Testis (tissue), 3 donors: ENCODE data around the gene PRKAA1. TPM values are rescaled to one million over a fixed set of nuclear protein-coding genes. Genes with fewer than 3 reads are reported as not detected.

Experiments used
- DNase-seq: peaks from one replicate; pipeline ENCODE4 v3.0.0-alpha.2; 2019
- H3K27ac ChIP-seq, 2 donors: fragments of 200-600 bp; sonication (generic); one replicate each; pipeline ENCODE4 v1.5.1; 2019
- H3K27me3 ChIP-seq: fragments of 200-600 bp; sonication (generic); one replicate; pipeline ENCODE4 v1.5.1; 2019
- H3K36me3 ChIP-seq: fragments of 200-600 bp; sonication (generic); one replicate; pipeline ENCODE4 v1.5.1; 2017; ENCODE audit warnings: low read depth; ENCODE audit errors: missing control alignments
- H3K4me1 ChIP-seq: fragments of 200-600 bp; sonication (generic); one replicate; pipeline ENCODE4 v1.5.1; 2019
- H3K4me3 ChIP-seq, 2 donors: fragments of 200-600 bp; sonication (generic); one replicate each; pipeline ENCODE4 v1.5.1; 2017 to 2019
- H3K9me3 ChIP-seq: fragments of 200-600 bp; sonication (generic); one replicate; pipeline ENCODE4 v1.5.1; 2017
- POLR2A ChIP-seq: fragments of 450-650 bp; IDR thresholded peaks from one replicate; pipeline ENCODE4 v1.6.1; 2017; ENCODE audit warnings: antibody characterized with exemption, mild to moderate bottlenecking, moderate library complexity
- WGBS, 2 donors: methylation state at CpG; one replicate each; pipeline ENCODE4 v1.1.5; 2018; 5-methylcytosine and 5-hydroxymethylcytosine counted together
- intact Hi-C: fragments of 100-400 bp; cut with DNase I; formaldehyde crosslinking; loops from one replicate; pipeline ENCODE4 v1.15.1; 2023; ENCODE audit warnings: low total_unique reads
- polyA plus RNA-seq: library from polyadenylated mRNA; stranded (reverse); fragments of 350-450 nt; fragmentation: Illumina TruSeq; extraction: RNeasy Lipid Tissue Mini Kit (QIAGEN cat#74804); gene quantifications from one replicate; pipeline ENCODE4 v1.2.3, GENCODE V29; 2014; ENCODE audit warnings: low read depth, low replicate concordance; ENCODE audit not compliant: insufficient read depth
- total RNA-seq, 2 donors: library from RNA; depleted of rRNA; stranded (reverse); fragments of >200 nt; gene quantifications; one replicate each; pipeline ENCODE4 v1.2.3, GENCODE V29; 2016
- TF ChIP-seq, protein P1 (sequence below), 3 experiments: fragments of 450-650 bp in 2 of 3; fragments of 200-600 bp in 1 of 3; sonication (generic) in 1 of 3; IDR thresholded peaks; one replicate each; pipeline ENCODE4 v1.5.1; 2016 to 2019; ENCODE audit warnings: antibody characterized with exemption in 3 of 3, mild to moderate bottlenecking in 2 of 3, moderate library complexity in 1 of 3

The PRKAA1 gene
- total and polyA plus RNA-seq, 3 donors from 2014 or later = 81.7 to 144 (median 92.8) TPM

DNA sequence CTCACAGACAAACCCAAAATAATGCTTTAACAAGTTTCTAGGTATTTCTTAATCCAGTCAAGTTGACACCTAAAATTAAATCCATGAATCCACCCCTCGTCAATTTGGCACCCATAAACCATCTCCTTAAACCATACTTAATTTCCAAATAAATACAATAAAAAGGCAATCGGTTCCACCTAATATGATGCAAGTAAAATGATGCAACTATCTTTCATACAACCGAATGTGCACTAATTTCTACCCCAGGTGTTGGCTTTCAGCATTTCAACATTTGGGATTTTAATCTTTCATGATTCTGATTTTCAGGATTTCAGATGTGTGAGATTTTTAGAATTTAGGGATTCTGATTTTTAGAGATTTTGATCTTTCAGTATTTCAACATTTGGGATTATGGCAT, 17.3 kb downstream of the PRKAA1 start:
- WGBS, 2 donors = 93 to 94% methylated on average over 3 of the region's 3 CpGs
- DNase-seq = no peak
- Histone ChIP-seq H3K4me1 (peaks cover 8% of the 10 kb centered on the region), H3K36me3 (no peaks in the 10 kb centered on the region), H3K27ac (no peak overlapping the region), H3K9me3 (no peaks in the 10 kb centered on the region), H3K4me3 (no peak overlapping the region), H3K27me3 (no peaks in the 10 kb centered on the region)
- intact Hi-C loops = no loop called here
- no peak for TF ChIP-seq POLR2A
- TF ChIP-seq, protein P1, sequence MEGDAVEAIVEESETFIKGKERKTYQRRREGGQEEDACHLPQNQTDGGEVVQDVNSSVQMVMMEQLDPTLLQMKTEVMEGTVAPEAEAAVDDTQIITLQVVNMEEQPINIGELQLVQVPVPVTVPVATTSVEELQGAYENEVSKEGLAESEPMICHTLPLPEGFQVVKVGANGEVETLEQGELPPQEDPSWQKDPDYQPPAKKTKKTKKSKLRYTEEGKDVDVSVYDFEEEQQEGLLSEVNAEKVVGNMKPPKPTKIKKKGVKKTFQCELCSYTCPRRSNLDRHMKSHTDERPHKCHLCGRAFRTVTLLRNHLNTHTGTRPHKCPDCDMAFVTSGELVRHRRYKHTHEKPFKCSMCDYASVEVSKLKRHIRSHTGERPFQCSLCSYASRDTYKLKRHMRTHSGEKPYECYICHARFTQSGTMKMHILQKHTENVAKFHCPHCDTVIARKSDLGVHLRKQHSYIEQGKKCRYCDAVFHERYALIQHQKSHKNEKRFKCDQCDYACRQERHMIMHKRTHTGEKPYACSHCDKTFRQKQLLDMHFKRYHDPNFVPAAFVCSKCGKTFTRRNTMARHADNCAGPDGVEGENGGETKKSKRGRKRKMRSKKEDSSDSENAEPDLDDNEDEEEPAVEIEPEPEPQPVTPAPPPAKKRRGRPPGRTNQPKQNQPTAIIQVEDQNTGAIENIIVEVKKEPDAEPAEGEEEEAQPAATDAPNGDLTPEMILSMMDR (IDR thresholded peaks at IDR 0.05) = no peak

DNA sequence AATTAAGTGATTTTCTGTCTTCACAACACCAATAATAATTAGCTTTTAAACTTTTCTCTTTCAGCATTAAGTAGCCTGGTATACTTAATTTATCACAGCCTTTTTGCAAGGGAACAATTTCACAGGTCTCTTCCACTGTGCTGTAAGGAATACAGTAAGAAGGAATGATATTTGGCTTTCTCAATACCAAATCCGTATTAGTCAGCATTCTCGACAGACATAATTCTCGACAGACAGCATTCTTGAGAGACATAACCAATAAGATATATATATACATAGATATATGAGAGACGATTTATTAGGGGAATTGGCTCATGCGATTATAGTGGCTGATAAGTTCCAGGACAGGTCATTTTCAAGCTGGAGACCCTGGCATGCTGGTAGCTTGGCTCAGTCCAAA, 18.0 kb downstream of the PRKAA1 start:
- no peaks in the 10 kb centered on the region for H3K36me3 ChIP-seq
- no peak for DNase-seq
- 87 to 91% methylated on average over 5 of the region's 5 CpGs for WGBS, 2 donors
- no peaks in the 10 kb centered on the region for H3K27me3 ChIP-seq
- H3K27ac ChIP-seq = no peak overlapping the region
- intact Hi-C loops = no loop called here
- no peak overlapping the region for H3K4me3 ChIP-seq
- TF ChIP-seq, protein P1 (IDR thresholded peaks at IDR 0.05) = no peak
- TF ChIP-seq POLR2A = no peak
- peaks cover 8% of the 10 kb centered on the region for H3K4me1 ChIP-seq
- no peaks in the 10 kb centered on the region for H3K9me3 ChIP-seq

DNA sequence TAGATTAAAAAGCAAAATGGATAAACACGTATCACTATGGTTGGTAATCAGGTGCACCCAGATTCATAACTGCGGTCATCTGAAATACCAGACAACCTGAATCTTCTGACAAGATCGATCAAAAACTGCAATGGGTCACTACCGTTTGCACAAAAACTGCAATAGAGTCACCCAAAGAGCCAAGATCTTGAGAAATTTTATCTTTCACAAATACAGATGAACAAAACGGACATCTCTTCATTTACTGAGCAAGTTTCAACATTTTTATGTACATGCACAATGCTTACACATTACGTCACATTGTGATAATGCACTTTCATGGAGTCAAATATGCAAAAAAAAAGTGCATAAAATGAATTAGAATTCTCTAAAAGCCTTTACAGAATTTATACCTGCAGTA, 18.6 kb downstream of the PRKAA1 start:
- H3K4me1 ChIP-seq = peaks cover 8% of the 10 kb centered on the region
- intact Hi-C loops = no loop called here
- 90 to 93% methylated on average over 6 of the region's 6 CpGs for WGBS, 2 donors

DNA sequence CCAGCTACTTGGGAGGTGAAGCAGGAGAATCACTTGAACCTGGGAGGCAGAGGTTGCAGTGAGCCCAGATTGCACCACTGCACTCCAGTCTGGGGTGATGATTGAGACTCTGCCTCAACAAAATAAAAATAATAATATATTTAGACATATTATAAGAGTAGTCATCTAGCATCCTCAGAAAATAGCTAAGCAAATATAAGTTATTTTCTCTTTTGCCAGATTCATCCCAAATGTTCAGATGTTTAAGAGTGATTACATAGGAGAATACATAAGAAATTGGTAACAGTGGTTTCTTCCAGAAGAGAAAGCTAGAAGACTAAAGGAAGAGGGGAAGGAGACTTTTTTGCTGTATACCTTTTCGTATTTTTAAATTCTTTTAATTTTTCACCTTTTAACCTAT, 20.0 kb downstream of the PRKAA1 start:
- peaks cover 4% of the 10 kb centered on the region for H3K4me1 ChIP-seq
- no peak for DNase-seq
- 90 to 95% methylated on average over 1 of the region's 1 CpG for WGBS, 2 donors
- H3K9me3 ChIP-seq = no peaks in the 10 kb centered on the region
- intact Hi-C loops = no loop called here
- H3K36me3 ChIP-seq = no peaks in the 10 kb centered on the region
- no peak overlapping the region for H3K4me3 ChIP-seq
- no peaks in the 10 kb centered on the region for H3K27me3 ChIP-seq
- TF ChIP-seq, protein P1 (IDR thresholded peaks at IDR 0.05) = no peak
- no peak for TF ChIP-seq POLR2A
- no peak overlapping the region for H3K27ac ChIP-seq

More for the DNA sequence above, 18.6 kb downstream of the PRKAA1 start:
- Histone ChIP-seq H3K36me3 (no peaks in the 10 kb centered on the region), H3K27me3 (no peaks in the 10 kb centered on the region), H3K4me3 (no peak overlapping the region), H3K9me3 (no peaks in the 10 kb centered on the region), H3K27ac (no peak overlapping the region)
- TF ChIP-seq POLR2A = no peak
- TF ChIP-seq, protein P1 (IDR thresholded peaks at IDR 0.05) = no peak
- no peak for DNase-seq

DNA sequence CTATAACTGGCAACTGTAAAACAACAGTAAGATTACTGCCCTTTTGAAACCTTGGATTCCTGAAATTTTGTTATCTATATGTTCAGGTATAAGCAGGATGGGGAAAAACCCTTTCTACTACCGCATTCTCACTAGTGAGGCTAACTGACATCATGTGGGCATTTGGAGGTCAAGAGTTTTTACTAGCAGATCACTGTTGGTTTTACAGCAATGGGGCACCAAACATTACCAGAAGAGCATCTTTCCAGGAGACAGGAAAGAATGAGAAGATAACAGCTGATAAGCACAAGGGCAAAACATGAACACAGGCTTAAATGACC, 21.6 kb downstream of the PRKAA1 start:
- intact Hi-C loops = no loop called here
- Histone ChIP-seq H3K27ac (no peak overlapping the region), H3K9me3 (no peaks in the 10 kb centered on the region), H3K4me3 (no peak overlapping the region), H3K36me3 (no peaks in the 10 kb centered on the region), H3K4me1 (no peaks in the 10 kb centered on the region), H3K27me3 (no peaks in the 10 kb centered on the region)
- no peak for DNase-seq
- TF ChIP-seq, protein P1 (IDR thresholded peaks at IDR 0.05) = no peak
- no peak for TF ChIP-seq POLR2A
- WGBS, 2 donors = 86 to 87% methylated on average over 1 of the region's 1 CpG
